RPMI8226 (cell line): ENCODE results near the gene CD151.

ENCODE experiments used
- DNase-seq: peaks from one replicate; pipeline ENCODE4 v3.0.0-alpha.2; 2015

CD151 gene

DNA sequence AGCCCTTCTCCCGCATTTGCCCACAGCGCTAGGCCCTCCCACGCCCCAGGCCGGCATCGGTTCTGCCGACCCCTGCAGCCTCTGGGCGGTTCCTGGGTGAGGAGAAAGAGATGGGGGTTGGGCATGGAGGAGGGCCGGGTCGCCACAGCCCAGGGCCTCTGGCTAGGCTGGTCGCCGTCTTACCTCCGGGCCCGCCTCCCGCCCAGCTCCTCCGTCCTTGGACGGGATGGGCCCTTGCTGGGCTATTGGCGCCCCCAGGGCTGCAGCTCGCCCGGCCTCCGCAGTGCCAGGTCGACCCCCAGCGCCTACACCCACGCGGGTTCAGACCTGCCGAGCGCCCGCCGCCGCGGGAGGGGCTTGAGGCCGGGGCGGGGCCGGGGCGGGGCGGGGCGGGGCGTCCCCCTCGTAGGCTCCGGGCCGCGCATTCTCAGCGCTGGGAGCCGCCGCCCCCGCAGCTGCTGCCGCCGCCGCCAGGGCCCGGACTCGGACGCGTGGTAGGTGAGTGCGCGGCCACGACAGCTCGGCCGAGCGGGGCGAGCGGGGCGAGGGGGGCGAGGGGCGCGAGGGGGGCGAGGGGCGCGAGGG, at the start of gene CD151:
Gene CD151, plus strand, starts transcription at position 424 of the 585 bp plus-strand sequence. CDS start 3,118 bp downstream, outside the sequence.
- peak; percentile 80 for DNase-seq

- DNase-seq: no peak
Observed at GRCh38 chr11:783581-784015, 49.2 kb upstream of the CD151 start.

GRCh38 chr11:786235-787083, 46.3 kb upstream of the CD151 start:
- no peak for DNase-seq

- DNase-seq: no peak
Observed at GRCh38 chr11:787084-787675, 45.6 kb upstream of the CD151 start.

DNA sequence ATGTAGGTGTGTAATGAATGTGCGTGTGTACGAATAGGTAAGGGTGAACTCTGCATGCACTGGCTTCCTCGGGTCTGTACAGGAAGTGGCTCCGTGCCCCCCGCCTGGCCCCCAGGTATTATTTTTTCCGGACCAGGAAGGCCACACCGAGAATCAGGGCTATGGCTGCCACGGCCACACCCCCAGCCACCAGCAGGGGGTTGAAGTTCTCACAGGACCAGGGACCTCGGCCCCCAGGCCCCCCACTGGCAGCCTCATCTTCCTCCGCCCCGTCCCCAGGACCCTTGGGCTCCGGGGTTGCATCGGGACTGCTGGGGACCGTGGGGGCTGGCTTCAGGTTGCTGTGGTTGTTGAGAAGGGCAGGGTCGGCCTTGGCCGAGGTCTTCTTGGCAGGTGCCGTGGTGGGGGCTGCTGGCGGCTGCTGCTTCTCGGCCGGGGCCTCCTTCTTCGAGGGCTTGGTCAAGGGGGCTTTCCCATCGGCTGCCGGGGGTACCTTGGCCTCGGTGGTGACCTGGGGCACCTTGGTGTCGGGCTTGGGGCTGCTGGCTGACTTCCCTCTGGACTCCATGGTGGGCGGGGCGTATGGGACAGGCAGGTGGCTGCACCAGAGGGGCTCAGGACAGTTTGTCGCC, 44.6 kb upstream of the CD151 start:
- DNase-seq: no peak

DNA sequence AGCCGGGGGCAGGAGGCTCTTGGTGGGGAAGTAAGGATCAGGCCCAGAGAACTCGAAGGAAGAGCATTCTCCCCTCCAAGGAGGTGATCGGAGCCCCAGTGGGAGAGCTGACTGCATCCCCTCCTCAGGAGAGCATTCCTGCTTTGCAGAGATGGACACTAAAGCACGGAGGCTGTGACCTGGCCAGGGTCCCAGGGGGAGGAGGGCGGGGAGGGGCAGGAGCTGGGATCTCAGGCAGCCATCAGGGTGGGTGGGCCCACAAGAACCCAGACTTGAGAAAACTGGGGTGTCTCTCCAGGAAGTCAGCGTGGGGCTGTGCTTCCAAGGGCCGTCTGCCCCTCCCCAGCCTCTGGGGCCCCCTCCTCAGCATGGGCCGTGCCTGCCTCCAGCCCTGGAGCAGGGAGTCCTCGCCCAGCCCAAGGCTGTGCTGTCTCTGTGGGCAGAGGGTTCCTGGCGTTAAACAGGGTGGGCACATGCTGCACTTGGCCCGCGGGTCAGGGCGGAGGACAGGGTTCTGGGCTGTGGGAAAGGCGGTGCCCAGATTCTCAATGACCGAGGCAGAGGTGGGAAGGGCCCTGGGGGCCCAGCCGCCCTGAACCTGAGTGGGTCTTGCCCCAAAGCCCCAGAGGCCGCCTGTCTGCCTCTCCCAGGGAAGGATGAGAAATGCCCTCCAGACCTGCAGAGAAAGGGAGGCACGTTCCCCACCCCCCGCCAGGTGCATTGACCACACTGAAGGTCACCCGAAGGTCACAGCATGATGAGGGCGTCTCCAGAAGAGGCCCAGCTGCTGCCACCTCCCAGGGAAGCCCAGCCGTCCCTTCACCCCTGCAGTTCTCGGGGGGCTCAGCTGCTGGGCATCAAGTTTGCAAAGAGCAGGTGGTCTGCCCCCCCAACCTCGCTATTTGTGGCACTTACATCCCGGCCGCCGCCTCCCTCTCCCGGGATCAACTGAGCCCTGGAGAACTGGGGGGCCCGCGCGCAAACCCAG, 43.5 kb upstream of the CD151 start:
- peak; percentile 76 for DNase-seq

GRCh38 chr11:789943-790342, 42.8 kb upstream of the CD151 start, which contains the start of gene CEND1:
TSS of gene CEND1 (minus strand) at chr11:790090. CDS start at chr11:788576, 1,514 bp downstream.
- no peak for DNase-seq

GRCh38 chr11:790721-791564, 41.8 kb upstream of the CD151 start:
- no peak for DNase-seq

DNA sequence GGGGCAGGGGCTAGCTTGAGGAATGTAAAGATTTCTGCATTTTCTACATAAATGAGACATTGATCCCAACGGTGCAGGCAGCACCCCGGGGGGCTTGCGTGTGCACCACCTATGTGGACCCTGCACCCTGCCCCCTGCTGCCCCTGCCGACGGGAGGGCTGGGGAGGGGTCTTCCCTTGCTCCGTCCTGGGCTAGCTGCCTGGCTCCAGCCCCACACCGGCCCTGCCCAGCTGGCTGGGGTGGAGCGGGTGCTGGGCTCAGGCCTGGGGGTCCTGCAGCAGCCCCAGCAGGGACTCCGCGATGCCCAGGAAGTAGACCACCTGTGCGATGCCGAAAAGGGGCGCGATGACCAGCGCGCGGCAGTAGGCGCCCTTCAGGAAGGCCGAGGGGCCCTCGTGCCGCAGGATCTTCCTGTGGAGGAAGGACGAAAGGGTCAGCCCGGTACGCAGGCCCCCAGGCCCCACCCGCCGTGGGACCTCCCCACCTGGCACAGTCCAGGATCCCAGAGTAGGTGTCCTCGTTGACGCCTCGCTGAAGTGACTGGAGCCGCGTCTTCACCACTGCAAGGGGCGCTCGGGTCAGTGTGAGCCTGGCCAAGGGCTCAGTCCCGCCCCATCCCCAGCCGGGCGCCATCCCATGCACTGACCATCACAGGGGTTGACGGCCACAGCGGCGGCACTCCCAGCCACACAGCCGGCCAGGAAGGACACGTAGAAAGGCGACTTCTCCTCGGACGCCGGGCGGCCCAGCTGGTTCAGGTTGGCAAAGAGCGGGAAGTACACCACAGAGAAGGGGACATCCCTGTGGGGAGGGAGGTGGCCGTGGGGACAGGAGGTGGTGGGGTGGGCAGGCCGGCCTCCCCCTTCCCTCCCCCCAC, 40.9 kb upstream of the CD151 start:
- no peak for DNase-seq

DNA sequence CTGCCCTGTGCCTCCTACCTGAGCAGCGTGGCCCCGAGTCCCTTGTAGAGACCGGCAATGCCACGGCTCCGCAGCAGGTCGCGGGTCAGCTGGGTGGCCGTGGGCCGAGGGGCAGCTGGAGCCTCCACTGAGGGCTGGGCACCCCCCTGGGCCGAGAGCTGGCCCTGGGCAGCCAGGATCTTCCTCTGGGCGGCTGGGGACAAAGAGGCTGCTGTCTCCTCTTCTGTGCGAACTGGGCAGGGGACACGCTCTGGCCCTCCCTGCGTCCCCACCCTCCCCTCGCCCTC, 40.3 kb upstream of the CD151 start:
- no peak for DNase-seq

DNA sequence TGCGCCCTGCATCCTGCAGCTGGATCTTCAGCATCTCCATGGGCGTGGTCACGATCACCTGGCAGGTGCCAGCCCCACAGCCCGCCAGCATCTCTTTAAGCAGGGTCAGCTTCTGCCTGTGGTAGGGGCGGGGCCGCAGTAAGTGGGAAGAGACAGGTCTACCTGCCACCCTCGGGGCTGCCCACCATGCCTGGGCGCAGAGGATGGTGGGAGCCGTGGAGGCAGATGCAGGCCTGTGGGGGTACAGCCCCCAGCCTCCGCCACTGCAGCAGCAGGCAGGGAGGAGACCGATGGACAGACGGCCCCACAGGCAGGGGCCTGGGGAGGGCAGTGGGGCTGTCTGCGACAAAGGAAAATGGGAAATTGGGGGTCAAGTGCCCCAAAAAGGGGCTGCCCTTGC, 39.9 kb upstream of the CD151 start:
- no peak for DNase-seq

- DNase-seq: no peak
Observed at GRCh38 chr11:793556-793955, 39.2 kb upstream of the CD151 start.

DNA sequence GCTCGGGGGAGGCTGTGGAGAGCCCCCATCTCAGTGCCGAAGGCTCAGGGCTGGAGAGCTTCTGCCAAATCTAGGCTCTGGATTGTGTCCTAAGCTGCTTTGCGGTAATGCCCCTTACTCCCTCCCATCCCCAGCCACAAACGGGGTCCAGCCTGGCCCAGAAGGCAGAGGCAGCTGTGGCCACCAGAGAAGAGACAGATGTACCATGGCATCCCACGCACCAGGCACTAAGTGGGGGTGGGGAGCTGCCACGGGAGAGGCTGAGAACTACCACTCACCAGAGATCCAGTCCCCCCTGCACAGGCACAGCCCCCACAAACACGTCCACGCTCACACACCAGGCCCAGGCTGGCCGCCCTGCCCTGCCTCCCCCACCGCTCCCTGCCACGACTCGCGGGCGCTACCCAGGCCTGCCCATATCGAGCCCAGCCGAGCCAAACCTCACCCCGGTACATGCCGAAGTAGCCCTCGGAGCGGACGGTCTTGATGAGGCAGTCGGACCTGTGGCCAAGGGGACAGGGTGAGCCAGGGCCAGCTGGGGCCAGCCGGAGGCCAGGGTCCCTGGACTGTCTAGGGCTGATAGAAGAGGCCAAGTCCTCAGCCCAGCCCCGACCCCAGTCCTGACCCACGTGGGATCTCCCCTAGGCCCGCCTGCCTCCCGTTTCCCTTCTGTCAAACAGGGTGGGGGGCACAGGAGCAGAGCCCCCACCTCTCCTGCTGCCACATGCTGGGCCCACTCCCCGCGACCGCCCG, 38.6 kb upstream of the CD151 start:
- DNase-seq: no peak

DNA sequence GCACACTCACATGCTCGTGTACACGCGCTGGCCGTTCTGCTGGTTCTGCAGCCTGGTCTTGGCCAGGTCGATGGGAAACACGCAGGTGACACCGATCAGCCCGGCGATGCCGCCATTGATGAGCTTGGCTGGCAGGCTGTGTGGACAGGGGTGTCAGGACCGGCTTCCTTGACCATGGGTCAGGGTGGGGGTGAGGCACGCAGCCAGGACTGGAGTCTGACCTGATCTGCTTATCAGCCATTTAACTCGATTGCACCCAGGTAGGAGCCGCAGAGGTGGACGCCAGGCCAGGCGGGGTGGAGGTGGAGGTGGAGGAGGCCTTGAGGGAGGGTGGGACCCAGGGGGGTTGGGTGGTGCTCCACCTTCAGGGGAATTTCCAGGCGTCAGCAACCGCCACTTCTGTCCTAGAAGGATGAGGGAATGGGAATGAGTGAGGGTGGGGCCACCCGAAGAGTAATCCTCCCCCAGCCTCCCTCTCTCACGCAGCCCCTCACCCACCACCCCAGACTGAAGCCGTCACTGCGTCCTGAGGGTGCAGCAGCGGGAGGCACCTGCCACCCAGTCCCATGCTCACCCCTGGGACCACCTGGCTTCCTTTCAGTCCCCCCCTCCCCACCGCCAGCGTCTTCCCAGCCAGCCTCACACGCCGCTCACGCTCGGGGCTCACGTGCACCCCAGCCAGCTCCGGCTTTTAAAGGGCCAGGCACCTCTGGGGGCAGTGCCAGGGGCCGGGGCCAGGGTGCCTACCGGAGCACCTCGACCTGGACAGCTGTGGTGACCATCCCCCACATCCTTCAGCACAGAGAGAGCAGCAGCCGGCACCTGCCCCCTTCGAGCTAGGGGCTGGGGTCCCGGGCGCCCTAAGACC, 37.8 kb upstream of the CD151 start:
- peak; percentile 54 for DNase-seq

DNA sequence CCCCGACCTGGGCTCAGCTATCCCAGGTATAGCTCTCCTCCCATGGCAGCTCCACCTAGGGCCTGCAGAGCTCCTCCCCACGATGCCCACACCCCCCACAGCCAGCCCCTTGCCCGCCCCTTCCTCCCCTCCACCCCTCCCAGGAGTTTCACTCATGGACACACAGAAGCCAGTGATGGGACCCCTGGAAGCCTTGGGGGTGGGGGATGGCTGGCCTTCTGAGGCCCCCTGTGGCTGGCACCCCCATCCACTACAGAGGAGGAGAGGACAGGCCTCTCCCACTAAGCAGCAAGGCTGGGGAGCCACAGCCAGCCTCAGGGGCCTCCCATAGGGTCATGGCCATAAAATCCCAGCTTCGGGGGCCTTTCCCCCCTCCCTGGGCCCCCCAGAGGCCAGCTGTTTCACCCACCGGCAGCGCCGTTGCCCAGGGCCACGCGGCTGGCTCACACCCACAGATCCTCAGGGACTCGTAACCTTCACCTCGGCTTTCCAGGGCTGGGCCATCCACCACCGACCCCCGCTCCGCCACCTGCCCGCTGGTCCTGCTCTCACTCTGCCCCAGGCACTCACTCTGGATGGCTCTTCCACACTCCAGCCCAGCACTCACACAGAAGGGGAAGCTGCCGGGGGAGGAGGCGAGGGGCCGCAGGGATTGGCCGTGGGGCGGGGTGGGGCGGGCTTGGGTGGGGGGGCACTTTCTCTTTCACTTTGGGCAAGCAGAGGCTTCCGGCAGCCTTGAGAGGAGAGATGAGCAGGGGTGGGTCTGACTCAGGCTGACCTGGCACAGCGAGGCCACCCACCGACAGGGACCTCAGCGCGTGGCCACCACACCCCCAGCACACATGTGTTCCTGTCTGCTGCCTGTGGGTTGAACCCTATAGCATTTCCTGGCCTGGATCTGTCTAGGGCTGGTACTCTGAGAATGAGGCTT, 36.9 kb upstream of the CD151 start:
- peak; percentile 87 for DNase-seq

DNA sequence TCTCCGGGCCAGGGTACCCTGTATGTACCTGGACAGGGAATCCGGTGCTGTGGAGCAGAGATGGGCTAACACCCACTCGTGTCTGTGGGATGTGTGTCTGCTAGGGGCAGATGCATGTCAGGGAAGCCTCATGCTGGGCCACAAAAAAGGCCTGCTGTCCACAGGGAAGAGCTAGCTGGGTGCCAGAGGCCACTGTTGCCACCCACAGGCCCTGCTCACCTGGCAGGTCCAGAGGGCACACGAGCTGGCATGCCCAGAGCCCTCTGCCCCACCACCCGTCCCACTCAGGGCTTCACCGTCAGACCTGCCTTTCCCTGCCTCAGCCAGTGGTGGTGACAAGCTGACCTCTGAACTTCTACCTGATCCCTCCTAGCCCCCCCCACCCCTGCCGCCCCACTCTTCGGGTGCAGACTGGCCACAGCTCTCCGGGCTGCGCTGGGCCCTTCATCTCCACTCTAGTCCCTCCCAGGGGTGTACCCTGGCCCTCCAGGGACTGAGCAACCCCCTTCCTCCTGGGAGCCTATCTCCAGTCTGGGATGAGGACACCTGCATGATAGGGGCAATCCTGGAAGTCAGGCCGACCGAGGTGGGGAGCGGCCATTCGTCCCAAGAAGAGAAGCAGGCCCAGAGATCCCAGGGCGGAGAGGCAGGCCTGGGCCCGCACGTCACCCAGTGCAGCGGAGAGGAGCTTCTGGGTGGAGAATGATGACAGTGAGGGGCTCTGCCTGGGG, 36.0 kb upstream of the CD151 start:
- peak; percentile 46 for DNase-seq
